ENCODE results near the gene LAMA2.

DNA sequence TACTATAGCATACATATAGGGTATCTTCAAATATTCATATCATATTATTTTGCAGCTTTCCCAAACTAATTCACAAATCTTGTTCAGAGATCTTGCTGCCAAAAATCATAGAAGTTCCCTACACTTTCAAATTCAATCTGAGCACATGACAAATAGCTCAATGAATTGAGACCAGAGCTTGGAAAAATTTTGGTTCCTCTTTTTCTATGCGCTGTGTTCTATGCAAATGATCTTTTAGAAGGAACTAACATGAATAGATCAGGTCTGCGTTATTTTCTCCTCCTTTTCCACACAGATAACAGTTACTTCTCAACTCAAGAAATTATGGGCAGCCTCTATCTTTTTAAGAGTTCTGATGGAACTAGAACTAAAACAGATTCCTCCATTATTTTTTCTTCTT, 510.7 kb downstream of the LAMA2 start:
- TF ChIP-seq, protein P1, sequence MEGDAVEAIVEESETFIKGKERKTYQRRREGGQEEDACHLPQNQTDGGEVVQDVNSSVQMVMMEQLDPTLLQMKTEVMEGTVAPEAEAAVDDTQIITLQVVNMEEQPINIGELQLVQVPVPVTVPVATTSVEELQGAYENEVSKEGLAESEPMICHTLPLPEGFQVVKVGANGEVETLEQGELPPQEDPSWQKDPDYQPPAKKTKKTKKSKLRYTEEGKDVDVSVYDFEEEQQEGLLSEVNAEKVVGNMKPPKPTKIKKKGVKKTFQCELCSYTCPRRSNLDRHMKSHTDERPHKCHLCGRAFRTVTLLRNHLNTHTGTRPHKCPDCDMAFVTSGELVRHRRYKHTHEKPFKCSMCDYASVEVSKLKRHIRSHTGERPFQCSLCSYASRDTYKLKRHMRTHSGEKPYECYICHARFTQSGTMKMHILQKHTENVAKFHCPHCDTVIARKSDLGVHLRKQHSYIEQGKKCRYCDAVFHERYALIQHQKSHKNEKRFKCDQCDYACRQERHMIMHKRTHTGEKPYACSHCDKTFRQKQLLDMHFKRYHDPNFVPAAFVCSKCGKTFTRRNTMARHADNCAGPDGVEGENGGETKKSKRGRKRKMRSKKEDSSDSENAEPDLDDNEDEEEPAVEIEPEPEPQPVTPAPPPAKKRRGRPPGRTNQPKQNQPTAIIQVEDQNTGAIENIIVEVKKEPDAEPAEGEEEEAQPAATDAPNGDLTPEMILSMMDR (IDR thresholded peaks at IDR 0.05) = no peak
- no peak for TF ChIP-seq POLR2A (IDR thresholded peaks at IDR 0.05)

Data from right lobe of liver (tissue), 4 donors.